K562 (cell line): ENCODE measurements around the gene ATP2A1. TPM values are rescaled to one million over a fixed set of nuclear protein-coding genes. Genes with fewer than 3 reads are reported as not detected.
"Not testable (repeated sequence)": the region's sequence is repeated elsewhere in the genome, so short reads cannot be mapped to it uniquely, and the experiment has no call there.

Experiments
- ATAC-seq: fragments of 200-7000 bp; cut with Tn5 transposase; 3 replicates; pipeline ENCODE4 v1.9.1; 2020; ENCODE audit warnings: moderate library complexity
- BruUV-seq: library from RNA; stranded (reverse); fragments of 400-500 nt; replicated peaks from 2 replicates; lab custom pipeline; 2021; lab: Mats Ljungman, UMichigan
- CTCF ChIA-PET: fragments of 300-600 bp; formaldehyde crosslinking; extraction: SDS; loops from one replicate; lab custom pipeline; 2021; ENCODE audit warnings: low intra/inter-chr PET ratio; lab: Yijun Ruan, JAX
- POLR2A ChIA-PET: fragments of 300-600, 350-650 bp; sonication (Branson Sonifier 250); formaldehyde crosslinking; extraction: SDS; loops from one replicate; lab custom pipeline; 2021; ENCODE audit warnings: antibody characterized with exemption, inconsistent platforms; lab: Yijun Ruan, JAX
- DNase-seq, 4 experiments: peaks; one replicate each; pipeline versions ENCODE4 v3.0.0 to v3.0.0-alpha.2; 2011 to 2018; ENCODE audit warnings: low spot score in 3 of 4, mixed read lengths in 3 of 4; ENCODE audit errors: extremely low read depth in 1 of 4
- FAIRE-seq: peaks from 2 replicates; lab custom pipeline; 2011; peaks lifted over from hg19 to GRCh38; lab: Jason Lieb, UNC
- H2AFZ ChIP-seq: 2 replicates; pipeline ENCODE4 v1.6.0; 2011; ENCODE audit warnings: low read depth, low read length, control low read depth, inconsistent platforms
- H3K27ac ChIP-seq: fragments of 200-600 bp; 3 replicates; pipeline ENCODE4 v1.8.0; 2011; ENCODE audit warnings: low read depth, mild to moderate bottlenecking, control low read depth, inconsistent platforms, low read length, moderate library complexity, mixed read lengths; ENCODE audit errors: extremely low read depth
- H3K27me3 ChIP-seq, 2 experiments: fragments of 300-600 bp in 1 of 2; 2 replicates in 1 of 2; 3 replicates in 1 of 2; pipeline versions ENCODE4 v1.6.0 to v1.8.0; 2011; ENCODE audit warnings: inconsistent platforms in 2 of 2, low read length in 2 of 2, mild to moderate bottlenecking in 1 of 2, mixed read lengths in 1 of 2, moderate library complexity in 1 of 2; ENCODE audit not compliant: control insufficient read depth in 2 of 2, insufficient read depth in 2 of 2
- H3K36me3 ChIP-seq: fragments of 300-600 bp; 3 replicates; pipeline ENCODE4 v1.8.0; 2011; ENCODE audit warnings: mild to moderate bottlenecking, low read length, inconsistent platforms; ENCODE audit not compliant: control insufficient read depth, insufficient read depth
- H3K4me1 ChIP-seq, 2 experiments: fragments of 200-600 bp in 1 of 2; replicated peaks in 1 of 2; 2 replicates in 1 of 2; 3 replicates in 1 of 2; pipeline versions ENCODE4 v1.5.1 to v1.8.0; 2011; ENCODE audit warnings: inconsistent platforms in 2 of 2, low read length in 2 of 2, mild to moderate bottlenecking in 1 of 2, mixed read lengths in 1 of 2, moderate library complexity in 1 of 2; ENCODE audit not compliant: control insufficient read depth in 2 of 2, insufficient read depth in 2 of 2
- H3K4me2 ChIP-seq: 2 replicates; pipeline ENCODE4 v1.6.1; 2011; ENCODE audit warnings: low read length, control low read depth, inconsistent platforms, mixed read lengths; ENCODE audit not compliant: insufficient read depth
- H3K4me3 ChIP-seq: fragments of 200-600 bp; sonication (generic), shearing (Covaris generic); 2 replicates; pipeline ENCODE4 v1.5.1; 2016; ENCODE audit warnings: control low read depth, inconsistent platforms
- H3K79me2 ChIP-seq: fragments of 200-600 bp; 3 replicates; pipeline ENCODE4 v1.8.0; 2011; ENCODE audit warnings: low read length, inconsistent platforms; ENCODE audit not compliant: control insufficient read depth, insufficient read depth
- H3K9ac ChIP-seq, 2 experiments: 2 replicates each; pipeline versions ENCODE4 v1.6.0 to v1.6.1; 2011; ENCODE audit warnings: low read depth in 2 of 2, low read length in 2 of 2, control low read depth in 1 of 2, inconsistent platforms in 1 of 2, mild to moderate bottlenecking in 1 of 2, mixed read lengths in 1 of 2; ENCODE audit not compliant: insufficient read depth in 1 of 2
- H3K9me1 ChIP-seq: one replicate; pipeline ENCODE4 v1.6.0; 2011; ENCODE audit warnings: inconsistent platforms, mild to moderate bottlenecking, low read length, moderate library complexity; ENCODE audit not compliant: control insufficient read depth, insufficient read depth
- H3K9me3 ChIP-seq: replicated peaks from 2 replicates; pipeline ENCODE4 v1.5.1; 2011; ENCODE audit warnings: low read depth, low read length, inconsistent platforms; ENCODE audit not compliant: control insufficient read depth, insufficient read depth
- H4K20me1 ChIP-seq: replicated peaks from 2 replicates; pipeline ENCODE4 v1.6.1; 2011; ENCODE audit warnings: low read length, inconsistent platforms, mixed read lengths; ENCODE audit not compliant: control insufficient read depth, insufficient read depth
- CEBPB ChIP-seq: fragments of 450-650 bp; IDR thresholded peaks from 2 replicates; pipeline ENCODE4 v1.6.1; 2016; ENCODE audit warnings: missing genetic modification characterization, missing compliant biosample characterization
- SMARCA5 ChIP-seq: fragments of 450-650 bp; IDR thresholded peaks from 2 replicates; pipeline ENCODE4 v1.6.1; 2016
- ZNF398 ChIP-seq: fragments of 250-450 bp; sonication (Bioruptor Pico); IDR thresholded peaks from 2 replicates; pipeline ENCODE4 v1.8.0; 2021; ENCODE audit warnings: moderate library complexity, mild to moderate bottlenecking, inconsistent platforms
- WGBS: fragments of 100-300 bp; shearing (Covaris generic); methylation state at CpG from one replicate; pipeline ENCODE4 v1.1.6; 2016; ENCODE audit warnings: low coverage, mixed read lengths; ENCODE audit not compliant: insufficient coverage; ENCODE audit errors: missing lambda C conversion rate; 5-methylcytosine and 5-hydroxymethylcytosine counted together
- in situ Hi-C: fragments of 300-500 bp; cut with MboI; formaldehyde crosslinking; loops from 4 replicates; pipeline ENCODE4 v1.15.0; 2018; ENCODE audit warnings: inconsistent platforms, mixed read lengths
- intact Hi-C: fragments of 100-400 bp; cut with micrococcal nuclease; formaldehyde crosslinking; loops from 2 replicates; pipeline ENCODE4 v1.14.2; 2022
- polyA plus RNA-seq, 8 experiments: library from polyadenylated mRNA; depleted of rRNA in 4 of 8; stranded (reverse) in 5 of 8; unstranded in 3 of 8; fragments of >200 nt; fragmentation: Nextera tagmentation in 2 of 8; fragmentation: Illumina TruSeq in 1 of 8; extraction: Ambion mirVana in 2 of 8; extraction: Trizol in 1 of 8; gene quantifications; 2 replicates each; pipeline versions ENCODE4 v1.2.1 to v1.2.3, GENCODE V29; 2011 to 2014; ENCODE audit warnings: inconsistent platforms in 1 of 8, missing spikeins in 1 of 8
- total RNA-seq, 7 experiments: library from RNA; depleted of rRNA in 6 of 7; stranded (reverse); fragments of >200 nt in 6 of 7; fragmentation: Illumina TruSeq in 2 of 7; extraction: Trizol in 2 of 7; gene quantifications; 2 replicates each; pipeline versions ENCODE4 v1.2.1 to v1.2.3, GENCODE V29; 2011 to 2021; ENCODE audit warnings: low replicate concordance in 1 of 7

The ATP2A1 gene
- total and polyA plus RNA-seq, 9 of the 15 experiments (the other 6 are each of a cell fraction or from before 2014, with no cell fraction given): 0.25 to 2.6 (median 0.65) TPM

- no peak for TF ChIP-seq ZNF398 (CRISPR knock-in tag)
- peak; percentile 84 for TF ChIP-seq SMARCA5
These were observed 2.7 kb downstream of the ATP2A1 start (continued) for GRCh38 chr16:28880955-28881354.

GRCh38 chr16:28881565-28881964 is 3.3 kb downstream of the ATP2A1 start:
- H3K4me3 ChIP-seq, H3K9ac ChIP-seq, H3K36me3 ChIP-seq, ATAC-seq, BruUV-seq, H3K9me3 ChIP-seq, in situ Hi-C loops, H3K27me3 ChIP-seq, FAIRE-seq, CTCF ChIA-PET, H3K4me2 ChIP-seq, H2AFZ ChIP-seq, H3K9me1 ChIP-seq, H4K20me1 ChIP-seq, H3K79me2 ChIP-seq, H3K27ac ChIP-seq, DNase-seq: not testable (repeated sequence)
- H3K4me1 ChIP-seq: peaks cover 11 to 53% of the 10 kb centered on the region in 2 experiments; a peak in 4 of 5 replicates
- intact Hi-C loops: loop anchor here (5.0 kb wide), 2 partner anchors 34 to 56 kb away; partner anchors contain the start of gene TUFM
- TF ChIP-seq CEBPB: peak; percentile 29; the same call in 1 of the 2 replicates
- POLR2A ChIA-PET: interaction anchor here (0.7 kb wide), 1 partner anchor 53 kb away, joined by 3 read pairs; no protein-coding TSS in a partner anchor
- WGBS: 87% methylated on average over 4 of the region's 4 CpGs
